HTERT RPE-1 (cell line): ENCODE measurements around the gene ZNF473.

ENCODE experiments used
- in situ Hi-C: fragments of 300-500 bp; cut with MboI; formaldehyde crosslinking; loops from 4 replicates; pipeline ENCODE4 v1.14.3; 2020; ENCODE audit warnings: low sequenced_read_pairs

ZNF473 gene

DNA sequence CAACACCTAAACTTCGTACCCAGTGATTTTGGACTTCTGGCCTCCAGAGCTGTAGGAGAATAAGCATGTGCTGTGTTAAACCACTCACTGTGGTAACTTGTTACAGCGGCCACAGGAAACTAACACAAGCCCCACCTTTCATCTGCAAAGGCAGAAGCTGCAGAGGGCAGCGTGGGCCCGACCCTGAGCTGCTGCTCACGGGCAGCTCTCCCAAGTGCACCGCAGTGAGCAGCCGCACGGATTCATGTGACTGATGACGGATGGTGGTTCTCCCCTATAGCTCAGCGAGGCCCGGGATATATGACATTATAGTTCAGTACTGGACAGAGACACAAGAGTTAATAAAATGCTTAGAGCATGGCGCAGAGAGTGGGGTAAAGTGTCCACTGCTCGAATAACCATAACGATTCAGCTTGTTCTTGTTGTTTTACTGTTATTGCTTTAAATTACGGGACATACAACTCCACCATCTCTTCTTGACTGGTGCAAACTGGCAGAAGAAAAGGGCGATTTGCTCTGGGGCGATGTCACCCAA, 22.5 kb upstream of the ZNF473 start:
- in situ Hi-C loops, result no loop called here

DNA sequence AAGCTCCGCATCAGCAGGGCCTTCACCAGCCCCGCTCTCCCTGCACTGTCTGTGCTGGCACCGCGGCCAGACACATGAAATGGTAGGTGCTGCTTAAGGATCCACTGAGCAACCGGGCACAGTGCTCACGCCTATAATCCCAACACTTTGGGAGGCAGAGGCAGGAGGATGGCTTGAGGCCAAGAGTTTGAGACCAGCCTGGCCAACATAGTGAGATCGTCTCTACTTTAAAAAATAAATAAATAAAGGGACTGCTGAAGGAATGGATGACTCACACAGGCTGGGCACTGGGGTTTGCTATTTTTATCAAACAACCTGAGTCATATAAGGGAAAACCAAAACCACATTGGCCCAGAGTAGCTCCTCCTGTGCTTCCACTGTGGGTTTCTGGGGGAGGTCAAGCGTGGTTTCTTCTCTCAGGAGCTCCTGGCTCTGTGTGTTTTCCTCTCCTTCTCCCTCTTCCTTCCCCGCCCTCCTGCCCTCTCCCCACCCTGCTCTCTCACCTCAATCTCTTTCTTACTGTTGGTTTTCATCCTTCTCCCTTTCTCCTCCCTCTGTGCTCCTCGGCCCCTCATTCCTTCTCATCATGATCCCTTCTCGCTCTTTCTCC, 21.9 kb upstream of the ZNF473 start:
- in situ Hi-C loops, result no loop called here

DNA sequence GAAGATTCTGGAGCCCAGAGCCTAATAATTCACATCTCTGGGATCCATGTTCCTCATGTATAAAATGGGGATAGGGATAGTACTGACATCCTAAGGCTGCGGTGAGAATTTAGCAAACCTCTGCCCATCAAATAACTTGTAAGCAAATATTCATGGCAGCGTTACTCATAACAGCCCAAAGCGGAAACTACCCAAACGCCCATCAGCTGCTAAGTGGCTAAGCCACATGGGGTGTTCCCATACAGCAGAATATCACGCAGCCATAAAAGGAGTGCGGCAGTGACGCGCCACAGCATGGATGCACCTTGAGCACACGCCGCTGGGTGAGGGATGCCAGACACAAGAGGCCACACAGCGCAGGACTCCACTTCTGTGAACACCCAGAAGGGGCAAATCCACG, 20.4 kb upstream of the ZNF473 start:
- in situ Hi-C loops, result no loop called here

DNA sequence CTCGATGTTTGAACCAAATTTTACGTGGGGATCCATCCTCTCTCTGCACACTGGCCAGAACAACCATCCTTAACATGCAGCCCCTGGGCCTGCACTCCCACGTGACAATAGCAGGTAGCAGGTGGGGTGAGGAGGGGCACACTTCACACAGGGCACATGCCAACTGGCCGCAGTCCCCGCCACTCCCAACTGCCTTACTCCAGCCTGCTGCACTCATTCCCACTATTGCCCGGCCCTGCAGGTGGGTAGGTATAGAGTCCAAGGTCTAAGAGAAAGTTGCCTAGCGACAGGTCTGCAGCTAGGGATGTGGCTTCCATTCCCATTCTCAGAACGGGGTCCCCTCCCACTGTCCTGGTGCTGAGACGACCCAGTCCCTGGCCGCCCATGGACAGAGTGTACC, 18.6 kb upstream of the ZNF473 start:
- in situ Hi-C loops, result no loop called here

DNA sequence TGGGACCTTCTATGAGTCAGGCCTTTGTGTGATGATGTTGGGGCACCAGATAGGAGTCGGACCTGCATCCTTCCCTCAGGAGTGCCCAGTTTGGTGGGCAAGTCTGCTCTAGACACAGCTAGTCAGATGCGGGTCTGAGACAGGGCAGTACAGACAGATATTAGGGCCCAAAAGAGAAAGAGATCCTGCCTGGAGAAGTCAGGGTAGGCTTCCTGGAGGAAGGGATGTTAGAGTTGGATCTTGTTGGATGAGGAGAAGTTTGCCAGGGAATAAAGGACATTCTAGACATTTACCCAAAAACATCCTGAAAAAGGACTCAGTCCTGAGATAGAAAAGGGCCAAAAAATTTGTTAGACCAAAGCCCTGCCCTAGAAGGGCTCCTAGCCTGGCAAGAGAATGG, 17.9 kb upstream of the ZNF473 start:
- in situ Hi-C loops, result no loop called here

DNA sequence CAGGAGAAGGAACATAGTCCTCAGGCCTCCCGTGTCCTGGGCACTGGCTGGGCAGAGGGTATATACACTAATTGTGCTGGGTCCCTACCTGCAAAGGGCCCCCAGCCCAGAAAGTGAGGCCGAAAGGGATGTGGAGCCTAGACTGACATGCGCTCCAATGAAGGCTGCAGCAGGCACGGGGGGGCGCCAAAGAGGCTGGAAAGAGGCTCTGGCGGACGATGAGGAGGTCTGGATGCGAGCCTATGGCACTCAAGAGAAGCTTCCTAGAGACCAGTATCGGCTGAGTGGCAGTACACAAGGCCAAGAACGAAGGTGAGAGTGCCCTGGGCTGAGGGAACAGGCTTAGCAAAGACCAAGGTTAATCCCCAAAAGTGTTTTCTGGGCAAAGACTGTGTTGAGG, 17.3 kb upstream of the ZNF473 start:
- in situ Hi-C loops, result no loop called here

DNA sequence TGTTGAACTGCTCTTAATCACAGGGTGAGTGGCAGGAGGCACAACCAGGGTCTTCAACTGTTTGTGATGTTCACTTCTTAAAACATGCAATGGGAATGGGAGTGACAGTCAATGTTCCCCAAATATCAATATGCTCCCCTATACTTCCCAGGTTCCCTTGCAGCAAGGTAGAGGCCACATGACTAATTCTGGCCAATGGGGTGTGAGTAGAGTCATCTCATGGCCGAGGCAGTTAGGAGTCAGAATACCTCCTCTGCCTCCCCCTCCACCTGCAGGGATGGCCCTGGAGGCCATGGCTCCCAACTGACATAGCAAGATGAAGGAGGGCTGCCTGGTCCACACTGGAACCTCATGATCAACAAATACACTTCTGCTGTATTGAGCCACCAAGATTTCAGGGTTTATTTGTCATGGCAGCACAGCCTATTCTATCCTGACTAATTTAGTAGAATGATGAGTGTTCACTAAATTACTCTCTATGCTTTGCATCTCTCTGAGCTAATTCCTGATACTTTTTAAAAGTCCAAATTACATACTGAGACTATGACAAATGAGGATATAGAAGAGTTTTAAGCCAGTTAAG, 9.5 kb upstream of the ZNF473 start:
- in situ Hi-C loops, result no loop called here

DNA sequence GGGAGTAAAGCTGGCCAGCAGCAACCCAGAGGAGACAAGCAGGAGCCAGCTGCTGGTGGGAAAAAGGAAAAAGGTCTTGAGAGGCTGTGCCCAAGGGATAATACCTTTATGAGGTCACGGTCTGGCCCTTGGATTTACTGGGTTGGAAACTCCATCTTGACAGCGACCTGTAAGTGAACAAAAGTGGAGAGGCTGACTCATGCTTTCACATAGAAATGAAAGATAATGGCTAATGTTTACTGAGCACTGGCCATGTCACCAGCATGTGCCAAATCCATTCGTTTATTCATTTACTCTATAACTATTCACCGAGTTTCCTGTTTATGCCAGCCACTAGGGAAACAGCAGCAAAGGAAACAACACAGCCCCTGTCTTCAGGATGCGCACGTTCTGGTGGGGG, 5.3 kb upstream of the ZNF473 start:
- in situ Hi-C loops, result no loop called here

DNA sequence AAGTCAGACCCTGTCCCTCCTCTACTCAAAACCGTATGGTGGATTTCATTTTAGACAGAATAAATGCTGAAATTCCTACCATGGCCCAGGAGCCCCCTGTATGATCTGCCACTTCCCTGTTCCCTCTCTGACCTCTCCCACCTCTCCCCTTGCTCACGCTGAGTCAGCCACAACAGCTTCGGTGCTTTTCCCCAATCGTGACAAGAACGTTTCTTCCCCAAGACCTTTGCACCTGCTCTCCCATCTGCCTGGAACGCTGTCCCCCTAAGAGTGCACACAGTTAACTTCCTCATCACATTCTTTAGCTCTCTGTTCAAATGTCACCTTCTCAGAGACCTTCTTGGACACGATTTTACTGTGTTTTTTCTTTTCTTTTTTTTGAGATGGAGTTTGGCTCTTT, 3.0 kb upstream of the ZNF473 start:
- in situ Hi-C loops, result no loop called here

DNA sequence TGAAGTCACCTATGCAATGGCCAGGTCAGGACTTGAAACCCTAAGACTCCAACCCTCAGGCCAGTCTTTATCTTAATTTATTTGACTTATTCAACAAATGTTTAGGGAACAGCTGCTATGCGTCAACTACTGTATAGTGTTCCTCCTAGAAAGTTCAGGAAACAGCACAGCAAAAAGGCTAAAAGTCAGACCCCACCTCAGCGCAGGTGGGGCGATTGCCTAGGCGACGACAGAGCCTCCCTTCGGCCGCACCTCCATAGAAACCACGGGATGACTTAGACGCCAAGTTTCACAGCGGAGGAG, 1.1 kb upstream of the ZNF473 start:
- in situ Hi-C loops, result no loop called here

DNA sequence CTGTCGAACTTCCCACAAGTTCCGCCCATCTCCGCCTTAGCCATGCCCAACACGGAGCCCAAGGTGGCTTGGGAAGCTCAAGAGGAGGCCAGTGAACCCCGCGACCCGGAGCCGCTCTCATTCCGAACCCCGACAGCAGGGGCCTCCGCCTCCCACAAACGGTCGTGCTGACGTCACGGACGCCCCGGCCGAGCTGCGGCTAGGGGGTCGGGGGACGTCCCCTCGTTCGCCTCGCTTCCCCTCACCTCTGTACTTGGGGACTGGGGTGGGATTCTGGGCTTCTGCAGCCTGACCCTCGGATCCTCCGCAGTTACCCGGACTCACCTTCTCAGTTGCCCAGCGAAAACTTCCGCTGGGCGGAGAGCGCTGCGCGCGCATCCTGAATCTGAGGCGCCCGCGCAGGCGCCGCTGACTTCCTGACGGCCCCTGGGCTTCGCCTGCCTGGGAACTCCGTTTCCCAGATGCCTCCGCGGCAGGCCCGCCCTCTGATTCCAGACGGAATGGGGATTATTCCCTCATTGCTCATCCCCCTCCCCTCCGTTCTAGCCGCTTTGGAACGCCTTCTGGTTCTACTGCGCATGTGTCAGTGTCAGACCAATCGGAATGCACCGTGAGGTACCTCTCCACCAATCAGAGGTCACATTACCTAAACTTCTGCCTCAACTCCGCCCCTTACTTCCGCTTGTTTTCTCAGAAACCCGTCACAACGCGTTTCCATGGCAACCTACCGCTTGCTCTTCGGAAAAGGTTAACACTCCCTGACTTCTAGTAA, 597 bp upstream of the ZNF473 start, which contains the start of gene VRK3:
TSS of gene VRK3 (minus strand) at position 351 of the 772 bp plus-strand sequence. CDS start 9,210 bp downstream, outside the sequence.
- in situ Hi-C loops, result no loop called here

DNA sequence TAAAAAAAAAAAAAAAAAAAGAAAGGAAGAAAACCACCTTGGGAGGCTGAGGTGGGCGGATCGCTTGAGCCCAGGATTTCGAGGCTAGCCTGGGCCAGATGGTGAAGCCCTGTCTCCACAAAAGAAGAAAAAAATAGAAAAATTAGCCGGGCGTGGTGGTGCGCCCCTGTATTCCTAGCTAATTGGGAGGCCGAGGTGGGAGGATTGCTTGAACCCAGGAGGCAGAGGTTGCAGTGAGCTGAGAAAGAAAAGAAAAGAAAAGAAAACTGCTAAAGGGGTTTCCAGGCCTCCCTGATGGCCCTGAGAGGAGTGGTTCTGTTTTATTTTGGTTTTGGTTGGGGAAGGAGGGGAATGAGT, 723 bp downstream of the ZNF473 start:
- in situ Hi-C loops, result no loop called here

DNA sequence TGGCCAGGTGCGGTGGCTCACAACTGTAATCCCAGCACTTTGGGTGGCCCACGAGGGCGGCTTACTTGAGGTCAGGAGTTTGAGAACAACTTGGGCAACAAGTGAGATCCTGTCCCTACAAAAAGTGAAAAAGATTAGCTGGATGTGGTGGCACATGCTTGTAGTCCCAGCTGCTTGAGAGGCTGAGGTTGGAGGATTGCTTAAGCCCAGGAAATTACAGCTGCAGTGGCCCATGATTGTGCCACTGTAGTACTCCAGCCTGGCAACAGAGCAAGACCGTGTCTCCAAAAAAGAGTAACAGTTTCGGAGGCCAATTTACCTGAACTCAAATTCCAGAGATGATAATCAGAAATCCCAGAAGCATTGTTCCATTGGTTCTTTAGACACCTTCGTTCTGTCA, 4.4 kb downstream of the ZNF473 start:
- in situ Hi-C loops, result no loop called here

DNA sequence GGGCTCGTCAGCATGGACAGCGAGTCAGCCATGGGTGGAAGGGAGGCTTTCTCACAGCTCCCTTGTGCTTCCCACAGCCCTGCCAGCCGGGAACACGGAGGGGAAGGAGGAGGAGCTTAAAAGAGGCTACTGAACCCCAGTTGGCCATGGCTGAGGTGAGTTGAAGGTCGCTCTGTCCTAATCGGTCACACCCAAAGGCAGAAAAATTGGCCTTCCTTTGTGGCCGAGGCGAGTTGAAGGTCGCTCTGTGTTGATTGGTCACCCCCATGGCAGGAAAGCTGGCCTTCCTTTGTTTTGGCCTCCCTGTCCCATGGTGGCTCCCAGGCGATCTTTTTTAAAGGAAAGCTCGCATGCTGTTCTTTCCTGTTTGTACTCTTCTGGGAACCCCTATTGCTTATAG, 5.1 kb downstream of the ZNF473 start:
- in situ Hi-C loops, result no loop called here

DNA sequence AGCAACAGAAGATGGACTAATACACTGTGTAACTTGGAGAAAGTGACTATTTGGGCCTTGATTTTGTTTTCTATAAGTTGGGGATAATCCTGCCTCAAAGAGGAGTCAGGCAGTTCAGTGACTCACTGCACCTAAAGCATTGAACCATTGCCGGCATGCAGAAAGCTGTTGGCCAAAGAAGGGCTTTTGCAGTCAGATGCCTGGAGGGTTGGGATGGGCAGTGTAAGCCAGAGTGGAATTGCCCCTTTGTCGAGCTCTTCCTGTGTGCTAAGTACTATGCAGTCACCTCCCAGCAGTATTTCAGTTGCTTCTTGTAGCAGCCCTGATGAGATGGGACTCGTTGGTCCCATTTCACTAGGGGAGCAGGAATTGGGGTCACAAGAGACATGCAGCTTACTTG, 11.1 kb downstream of the ZNF473 start:
- in situ Hi-C loops, result no loop called here

DNA sequence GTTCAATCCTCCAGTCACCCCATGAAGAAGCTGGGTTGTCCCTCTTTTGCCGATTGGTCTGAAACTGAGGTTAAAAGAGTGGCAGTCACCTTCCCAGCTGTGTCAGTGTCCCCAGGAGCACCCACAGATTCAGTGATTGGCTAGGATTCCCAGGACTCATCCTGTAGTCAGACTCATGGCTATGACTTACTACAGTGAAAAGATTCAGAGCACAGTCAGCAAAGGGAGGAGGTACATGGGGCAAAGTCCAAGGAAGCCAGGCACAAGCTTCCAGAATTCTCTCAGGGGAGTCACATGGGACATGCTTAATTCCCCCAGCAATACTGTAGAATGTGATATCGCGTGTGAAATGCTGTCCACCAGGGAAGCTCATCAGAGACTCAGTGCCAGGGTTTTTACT, 14.2 kb downstream of the ZNF473 start:
- in situ Hi-C loops, result no loop called here

DNA sequence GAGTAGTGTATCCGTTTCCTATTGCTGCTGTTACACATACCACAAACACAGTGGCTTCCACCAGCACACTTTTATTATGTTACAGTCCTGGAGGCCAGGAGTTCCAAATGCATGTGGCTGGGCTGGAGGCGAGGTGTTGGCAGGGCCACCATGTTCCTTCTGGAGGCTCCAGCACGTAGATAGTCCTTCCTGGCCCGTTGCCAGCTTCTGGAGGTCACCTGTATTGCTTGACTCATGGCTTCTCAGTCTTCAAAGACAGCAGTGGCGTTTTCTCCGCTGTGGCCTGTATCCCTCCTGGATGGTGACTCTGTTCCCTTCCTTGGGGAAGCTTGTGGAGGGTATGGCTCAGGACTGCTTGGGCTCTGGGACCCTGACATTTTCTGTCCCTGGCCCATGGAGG, 15.2 kb downstream of the ZNF473 start:
- in situ Hi-C loops, result no loop called here

DNA sequence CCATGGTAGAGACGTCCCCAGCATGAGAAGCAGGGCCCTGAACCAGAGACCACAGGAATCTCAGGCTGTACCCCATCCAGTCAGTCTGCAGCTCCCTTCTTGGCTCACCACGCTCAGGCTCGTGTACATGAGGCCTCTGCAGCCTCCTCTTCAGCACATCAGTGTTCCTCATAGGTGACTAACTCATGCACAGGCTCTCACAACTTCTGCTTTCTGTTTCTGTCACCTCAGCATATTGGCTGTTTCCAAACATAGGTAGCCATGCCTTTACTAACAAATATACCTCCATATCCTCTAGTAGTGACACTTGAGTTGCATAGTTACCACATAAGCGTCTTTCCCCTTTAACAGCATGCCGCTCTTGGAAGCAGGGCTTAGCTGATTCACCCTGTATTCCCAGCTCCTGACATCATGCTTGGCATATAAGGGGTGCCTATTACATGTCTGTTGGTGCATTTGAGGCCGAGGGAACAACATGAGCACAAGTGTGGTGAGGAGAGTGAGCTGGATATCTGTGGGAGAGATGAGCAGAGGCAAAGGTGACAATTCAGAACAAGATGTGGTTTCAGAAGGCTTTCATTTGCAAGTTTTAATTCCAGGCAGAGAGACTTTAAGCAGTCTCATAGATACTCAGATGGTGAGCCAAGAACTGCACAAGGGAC, 16.7 kb downstream of the ZNF473 start:
- in situ Hi-C loops, result no loop called here

DNA sequence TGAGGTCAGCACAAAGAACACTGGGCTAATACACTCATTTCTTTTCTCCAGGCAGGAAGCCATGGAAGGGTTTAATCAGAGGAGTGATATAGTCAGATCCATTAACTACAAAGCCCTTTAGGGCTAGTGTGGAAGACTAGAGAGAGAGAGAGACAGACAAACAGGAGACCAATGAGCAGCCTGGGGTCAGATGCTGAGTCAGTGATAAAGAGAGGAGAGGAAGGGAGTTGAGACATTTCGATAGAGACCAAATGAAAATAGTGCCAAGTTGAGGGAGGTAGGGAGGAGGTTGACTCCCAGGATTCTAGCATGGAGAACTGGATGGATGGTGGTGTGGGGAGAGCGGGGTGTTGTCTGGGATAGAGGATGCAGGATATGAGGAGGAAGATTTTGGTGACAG, 18.2 kb downstream of the ZNF473 start:
- in situ Hi-C loops, result no loop called here

DNA sequence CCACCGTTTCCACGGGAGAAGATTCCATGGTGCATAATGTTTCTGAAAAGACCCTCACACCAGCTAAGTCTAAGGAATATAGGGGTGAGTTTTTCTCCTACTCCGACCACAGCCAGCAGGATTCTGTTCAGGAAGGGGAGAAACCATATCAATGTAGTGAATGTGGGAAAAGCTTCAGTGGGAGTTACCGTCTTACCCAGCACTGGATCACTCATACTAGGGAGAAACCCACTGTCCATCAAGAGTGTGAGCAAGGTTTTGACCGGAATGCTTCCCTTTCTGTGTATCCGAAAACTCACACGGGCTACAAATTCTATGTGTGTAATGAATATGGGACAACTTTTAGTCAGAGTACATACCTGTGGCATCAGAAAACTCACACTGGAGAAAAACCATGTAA, 19.1 kb downstream of the ZNF473 start:
- in situ Hi-C loops, result no loop called here

DNA sequence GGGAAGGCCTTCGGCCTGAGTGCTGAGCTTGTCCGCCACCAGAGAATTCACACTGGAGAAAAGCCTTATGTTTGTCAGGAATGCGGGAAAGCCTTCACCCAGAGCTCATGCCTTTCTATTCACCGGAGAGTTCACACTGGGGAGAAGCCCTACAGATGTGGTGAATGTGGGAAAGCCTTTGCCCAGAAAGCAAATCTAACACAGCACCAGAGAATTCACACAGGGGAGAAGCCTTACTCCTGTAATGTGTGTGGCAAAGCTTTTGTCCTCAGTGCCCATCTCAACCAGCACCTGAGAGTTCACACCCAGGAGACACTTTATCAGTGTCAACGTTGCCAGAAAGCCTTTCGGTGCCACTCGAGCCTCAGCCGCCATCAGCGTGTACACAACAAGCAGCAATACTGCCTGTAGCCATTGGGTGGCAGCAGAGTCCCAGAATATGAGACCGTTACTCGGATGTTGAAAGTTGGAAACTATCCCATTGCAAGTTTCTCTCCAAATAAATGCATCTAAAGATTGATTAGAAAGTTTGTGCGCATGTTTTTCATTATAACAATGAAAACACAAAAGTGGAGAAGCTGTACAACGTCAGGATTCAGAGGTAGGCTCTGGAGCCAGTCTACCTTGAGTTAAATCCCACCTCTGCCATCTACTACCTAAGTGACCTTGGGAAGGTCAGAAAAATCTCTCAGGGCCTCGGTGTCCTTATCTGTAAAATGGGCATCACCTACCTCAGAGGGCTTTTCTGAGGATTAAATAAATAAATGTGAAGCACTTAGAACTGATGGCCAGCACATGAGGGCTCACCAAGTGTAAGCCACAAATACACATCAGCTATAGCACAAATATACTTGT, 21.1 kb downstream of the ZNF473 start:
- in situ Hi-C loops, result no loop called here
